DMS79 treated with DMSO at 0.1 percent for 48 hours (cell line): ENCODE results near the gene COL21A1.

ENCODE experiments used
- DNase-seq: peaks from one replicate; lab custom pipeline; 2025; lab: John Stamatoyannopoulos, UW

COL21A1 gene

GRCh38 chr6:56106231-56106630, 141.1 kb downstream of the COL21A1 start:
- DNase-seq, result no peak

GRCh38 chr6:56104591-56104990, 142.8 kb downstream of the COL21A1 start:
- DNase-seq, result no peak

- DNase-seq, result no peak
These were observed 145.2 kb downstream of the COL21A1 start for GRCh38 chr6:56102216-56102615.

GRCh38 chr6:56101141-56101553, 146.2 kb downstream of the COL21A1 start:
- peak; percentile 63 for DNase-seq

GRCh38 chr6:56096946-56097621, 150.3 kb downstream of the COL21A1 start:
- no peak for DNase-seq

GRCh38 chr6:56096541-56096940, 150.8 kb downstream of the COL21A1 start:
- DNase-seq, result no peak

GRCh38 chr6:56093776-56094175, 153.6 kb downstream of the COL21A1 start:
- DNase-seq, result no peak

GRCh38 chr6:56091159-56091869, 156.1 kb downstream of the COL21A1 start:
- peak; percentile 27 for DNase-seq

GRCh38 chr6:56088641-56089040, 158.7 kb downstream of the COL21A1 start:
- no peak for DNase-seq

GRCh38 chr6:56087421-56087820, 160.0 kb downstream of the COL21A1 start:
- DNase-seq, result no peak

GRCh38 chr6:56079751-56080540, 167.4 kb downstream of the COL21A1 start:
- DNase-seq, result no peak

- no peak for DNase-seq
These were observed 171.3 kb downstream of the COL21A1 start for GRCh38 chr6:56076033-56076432.

- DNase-seq, result no peak
These were observed 173.6 kb downstream of the COL21A1 start for GRCh38 chr6:56073761-56074160.

GRCh38 chr6:56073315-56073714, 174.1 kb downstream of the COL21A1 start:
- DNase-seq, result no peak

- no peak for DNase-seq
These were observed 174.5 kb downstream of the COL21A1 start for GRCh38 chr6:56072856-56073255.

GRCh38 chr6:56065408-56065807, 182.0 kb downstream of the COL21A1 start:
- DNase-seq, result no peak

- DNase-seq, result no peak
These were observed 184.5 kb downstream of the COL21A1 start for GRCh38 chr6:56062836-56063235.

GRCh38 chr6:56058636-56059035, 188.7 kb downstream of the COL21A1 start:
- no peak for DNase-seq

GRCh38 chr6:56055081-56055704, 192.2 kb downstream of the COL21A1 start:
- DNase-seq, result no peak

- DNase-seq, result no peak
These were observed 196.2 kb downstream of the COL21A1 start for GRCh38 chr6:56051202-56051598.

- DNase-seq, result no peak
These were observed 196.7 kb downstream of the COL21A1 start for GRCh38 chr6:56050530-56051201.

- no peak for DNase-seq
These were observed 198.8 kb downstream of the COL21A1 start for GRCh38 chr6:56048601-56049000.
